GDM1 (cell line): ENCODE data around the gene RIMBP3C.
"Not testable (repeated sequence)": the region's sequence is repeated elsewhere in the genome, so short reads cannot be mapped to it uniquely, and the experiment has no call there.

Experiments
- DNase-seq: peaks from one replicate; lab custom pipeline; 2025; lab: John Stamatoyannopoulos, UW

The RIMBP3C gene, protein sequence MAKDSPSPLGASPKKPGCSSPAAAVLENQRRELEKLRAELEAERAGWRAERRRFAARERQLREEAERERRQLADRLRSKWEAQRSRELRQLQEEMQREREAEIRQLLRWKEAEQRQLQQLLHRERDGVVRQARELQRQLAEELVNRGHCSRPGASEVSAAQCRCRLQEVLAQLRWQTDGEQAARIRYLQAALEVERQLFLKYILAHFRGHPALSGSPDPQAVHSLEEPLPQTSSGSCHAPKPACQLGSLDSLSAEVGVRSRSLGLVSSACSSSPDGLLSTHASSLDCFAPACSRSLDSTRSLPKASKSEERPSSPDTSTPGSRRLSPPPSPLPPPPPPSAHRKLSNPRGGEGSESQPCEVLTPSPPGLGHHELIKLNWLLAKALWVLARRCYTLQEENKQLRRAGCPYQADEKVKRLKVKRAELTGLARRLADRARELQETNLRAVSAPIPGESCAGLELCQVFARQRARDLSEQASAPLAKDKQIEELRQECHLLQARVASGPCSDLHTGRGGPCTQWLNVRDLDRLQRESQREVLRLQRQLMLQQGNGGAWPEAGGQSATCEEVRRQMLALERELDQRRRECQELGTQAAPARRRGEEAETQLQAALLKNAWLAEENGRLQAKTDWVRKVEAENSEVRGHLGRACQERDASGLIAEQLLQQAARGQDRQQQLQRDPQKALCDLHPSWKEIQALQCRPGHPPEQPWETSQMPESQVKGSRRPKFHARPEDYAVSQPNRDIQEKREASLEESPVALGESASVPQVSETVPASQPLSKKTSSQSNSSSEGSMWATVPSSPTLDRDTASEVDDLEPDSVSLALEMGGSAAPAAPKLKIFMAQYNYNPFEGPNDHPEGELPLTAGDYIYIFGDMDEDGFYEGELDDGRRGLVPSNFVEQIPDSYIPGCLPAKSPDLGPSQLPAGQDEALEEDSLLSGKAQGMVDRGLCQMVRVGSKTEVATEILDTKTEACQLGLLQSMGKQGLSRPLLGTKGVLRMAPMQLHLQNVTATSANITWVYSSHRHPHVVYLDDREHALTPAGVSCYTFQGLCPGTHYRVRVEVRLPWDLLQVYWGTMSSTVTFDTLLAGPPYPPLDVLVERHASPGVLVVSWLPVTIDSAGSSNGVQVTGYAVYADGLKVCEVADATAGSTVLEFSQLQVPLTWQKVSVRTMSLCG (N-terminal part only)

DNA sequence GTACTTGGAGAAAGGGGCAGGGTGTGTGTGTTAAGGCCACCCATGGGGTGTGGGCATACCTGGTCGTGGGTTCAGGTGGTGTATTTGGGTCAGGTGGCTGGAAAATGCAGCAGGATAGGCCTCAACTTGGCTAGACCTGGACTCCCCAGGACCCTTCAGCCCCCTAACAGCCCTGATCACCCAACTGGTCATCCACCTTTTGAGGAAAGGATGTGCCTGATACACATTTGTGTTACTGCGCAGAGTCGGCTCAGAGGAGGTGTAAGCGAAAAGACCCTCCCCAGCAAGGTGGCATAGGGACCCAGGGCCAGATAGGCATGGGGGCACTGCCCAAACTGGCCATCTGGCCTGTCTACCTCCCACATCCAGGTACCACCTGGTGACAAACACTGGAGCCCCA, at the start of gene RIMBP3C:
Gene RIMBP3C, minus strand, starts transcription at position 101 of the 400 bp plus-strand sequence. CDS start 485 bp downstream, outside the sequence.
- DNase-seq = not testable (repeated sequence)

DNA sequence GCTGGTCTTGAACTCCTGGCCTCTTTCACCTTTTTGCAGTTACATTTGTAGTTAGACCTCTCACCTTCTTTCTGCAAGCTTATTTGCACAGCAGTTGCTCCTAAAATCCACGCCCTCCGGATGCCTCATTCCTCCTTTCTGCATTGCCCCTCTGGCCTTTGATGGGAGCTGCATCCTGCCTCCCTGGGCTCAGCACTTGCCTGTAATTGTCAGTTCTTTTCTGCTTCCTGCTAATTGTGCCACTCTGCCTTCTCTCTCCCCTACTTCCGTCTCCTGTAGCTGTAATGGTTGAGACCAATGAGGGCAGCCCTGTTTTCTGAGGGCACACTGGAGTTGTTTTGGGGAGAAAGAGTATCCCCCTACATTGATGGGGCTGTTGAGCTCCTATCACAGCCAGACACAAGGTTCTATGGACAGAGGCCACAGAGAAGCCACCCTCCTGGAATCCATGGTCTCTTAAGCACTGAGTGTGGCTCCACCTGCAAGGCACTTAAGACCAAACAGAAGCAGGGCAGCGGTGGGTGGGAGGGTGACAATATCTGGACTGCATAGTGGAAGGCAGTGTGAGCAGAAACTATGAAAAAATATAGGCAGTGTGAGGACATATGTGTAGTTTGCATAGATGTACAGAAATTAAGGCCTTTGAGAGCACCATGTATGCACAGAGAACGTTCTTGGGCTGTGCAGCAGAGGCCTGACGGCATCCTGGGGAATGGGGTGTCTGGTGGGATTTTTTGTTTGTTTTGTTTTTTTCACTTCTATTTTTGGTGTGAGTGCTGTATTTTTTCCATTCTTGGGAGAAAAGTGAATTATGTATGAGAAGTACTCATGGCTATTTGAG, 48.0 kb upstream of the RIMBP3C start:
- DNase-seq = no peak

DNA sequence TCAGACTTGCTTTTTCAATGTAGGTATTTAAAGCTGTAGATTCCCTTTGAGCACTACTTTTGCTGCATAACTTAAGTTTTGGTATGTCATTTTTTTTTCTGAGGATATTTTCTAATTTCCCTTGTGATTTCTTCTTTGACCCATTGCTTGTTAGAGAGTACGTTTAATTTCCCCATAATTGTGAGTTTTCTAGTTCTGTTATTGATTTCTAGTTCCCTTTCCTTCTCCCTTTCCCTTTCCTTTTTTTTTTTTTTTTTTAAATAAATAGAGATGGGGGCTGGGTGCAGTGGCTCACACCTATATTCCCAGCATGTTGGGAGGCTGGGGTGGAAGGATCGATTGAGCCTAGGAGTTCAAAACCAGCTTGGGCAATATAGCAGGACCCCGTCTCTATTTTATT, 47.0 kb upstream of the RIMBP3C start:
- DNase-seq = no peak

DNA sequence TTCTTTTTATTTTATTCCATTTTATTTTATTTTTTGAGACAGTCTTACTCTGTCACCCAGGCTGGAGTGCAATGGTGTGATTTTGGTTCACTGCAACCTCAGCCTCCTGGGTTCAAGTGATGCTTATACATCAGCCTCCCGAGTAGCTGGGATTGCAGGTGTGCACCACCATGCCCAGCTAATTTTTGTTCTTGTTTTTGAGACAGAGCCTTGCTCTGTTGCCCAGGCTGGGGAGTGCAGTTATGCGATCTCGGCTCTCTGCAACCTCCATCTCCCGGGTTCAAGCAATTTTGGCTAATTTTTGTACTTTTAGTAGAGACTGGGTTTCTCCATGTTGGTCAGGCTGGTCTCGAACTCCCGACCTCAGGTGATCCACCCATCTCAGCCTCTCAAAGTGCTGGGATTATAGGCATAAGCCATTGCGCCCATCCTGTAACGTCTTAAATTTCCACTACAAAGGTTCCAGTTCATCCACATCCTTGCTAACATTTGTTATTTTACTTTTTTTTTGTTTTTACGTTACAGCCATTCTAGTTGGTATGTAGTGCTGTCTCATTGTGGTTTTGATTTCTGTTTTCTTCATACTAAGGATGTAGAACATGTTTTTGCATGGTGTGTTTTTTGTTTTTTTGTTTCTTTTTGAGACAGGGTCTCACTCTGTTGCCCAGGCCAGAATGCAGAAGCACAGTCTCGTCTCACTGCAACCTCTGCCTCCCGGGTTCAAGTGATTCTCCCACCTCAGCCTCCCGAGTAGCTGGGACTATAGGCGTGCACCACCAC, 45.3 kb upstream of the RIMBP3C start:
- not testable (repeated sequence) for DNase-seq

DNA sequence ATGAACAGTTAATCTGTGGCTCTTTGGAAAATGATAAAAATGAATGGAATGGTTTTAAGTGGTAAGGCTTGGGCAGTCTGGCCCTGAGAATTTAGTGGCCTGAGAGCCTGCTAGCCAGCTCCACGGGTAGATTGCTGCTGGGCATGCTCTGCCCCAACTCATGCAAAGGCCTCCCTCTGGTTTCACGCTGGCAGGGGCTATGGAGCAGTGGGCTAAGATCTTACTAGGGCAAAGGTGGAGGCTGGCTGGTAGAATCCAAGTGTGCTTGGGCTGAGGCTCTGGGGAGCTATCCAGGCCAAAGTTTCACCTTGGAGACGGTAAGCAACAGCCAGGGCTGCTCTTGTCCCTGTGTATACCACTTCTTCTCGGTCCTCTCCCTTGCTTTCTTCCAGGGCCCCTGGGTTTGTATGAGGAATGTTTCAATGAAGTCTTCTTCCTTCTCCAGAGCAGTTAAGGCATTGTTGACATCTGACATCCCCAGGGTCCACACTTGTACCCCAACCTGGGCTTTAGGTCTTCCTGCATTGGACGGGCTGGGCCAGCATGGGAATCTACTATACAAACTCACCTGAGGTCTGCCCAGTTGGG, 43.7 kb upstream of the RIMBP3C start:
- DNase-seq = no peak

DNA sequence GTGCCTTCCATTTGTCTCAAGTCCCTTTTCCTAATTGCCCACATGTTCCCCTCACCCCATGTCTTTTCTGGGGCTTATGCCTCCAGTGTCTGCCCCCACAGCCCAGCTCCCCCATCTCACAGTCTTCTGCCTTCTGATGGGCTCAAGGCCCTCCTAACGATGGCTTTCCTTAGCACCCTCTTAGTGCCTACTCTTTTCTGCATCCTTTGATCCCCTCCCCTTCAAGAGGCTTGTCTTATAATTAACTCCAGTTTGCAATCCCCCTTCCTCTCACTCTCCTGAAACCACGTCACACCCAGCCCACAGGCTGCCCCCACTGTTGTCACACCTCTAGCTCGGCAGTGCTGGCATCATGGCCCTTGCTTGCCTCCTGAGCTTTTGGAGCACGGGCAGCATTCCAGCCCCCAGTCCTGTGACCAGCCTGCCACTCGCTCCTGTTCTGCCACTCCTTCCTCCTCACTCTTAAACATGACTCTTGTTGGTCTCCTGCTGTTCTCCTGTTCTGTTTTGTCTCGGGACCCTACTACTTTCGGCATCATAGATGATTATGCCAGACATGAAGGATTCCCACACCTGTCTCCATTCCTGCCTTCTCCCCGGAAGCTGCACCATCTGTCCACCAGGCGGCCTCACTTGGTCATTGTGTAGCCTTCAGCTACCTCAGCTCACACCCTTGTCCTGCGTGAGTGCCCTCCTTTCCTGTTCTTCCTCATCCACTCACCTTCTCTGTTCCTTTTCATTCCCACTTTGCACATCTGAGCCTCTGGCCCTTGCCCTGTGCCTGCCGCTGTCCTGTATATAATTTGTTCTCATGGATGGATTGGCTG, 42.4 kb upstream of the RIMBP3C start:
- no peak for DNase-seq

DNA sequence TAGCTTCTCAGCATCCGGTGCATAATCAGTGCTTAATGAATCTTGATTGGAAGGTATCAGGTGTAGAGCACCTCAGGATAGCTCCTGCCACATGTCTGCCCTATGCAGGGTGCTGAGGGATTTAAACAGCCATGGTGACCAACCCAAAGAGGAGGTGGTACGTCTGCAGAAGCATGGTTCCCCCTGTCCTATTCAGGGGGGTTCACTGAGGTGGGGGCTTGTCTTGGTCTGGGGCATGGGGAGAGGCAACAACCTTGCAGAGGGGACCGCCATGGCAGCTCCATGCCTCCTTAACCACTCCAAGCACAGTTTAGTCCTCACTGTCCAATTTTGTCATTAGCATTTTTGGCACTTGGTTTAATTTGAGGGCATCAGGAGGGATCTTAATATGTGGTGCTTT, 41.2 kb upstream of the RIMBP3C start:
- DNase-seq = no peak

DNA sequence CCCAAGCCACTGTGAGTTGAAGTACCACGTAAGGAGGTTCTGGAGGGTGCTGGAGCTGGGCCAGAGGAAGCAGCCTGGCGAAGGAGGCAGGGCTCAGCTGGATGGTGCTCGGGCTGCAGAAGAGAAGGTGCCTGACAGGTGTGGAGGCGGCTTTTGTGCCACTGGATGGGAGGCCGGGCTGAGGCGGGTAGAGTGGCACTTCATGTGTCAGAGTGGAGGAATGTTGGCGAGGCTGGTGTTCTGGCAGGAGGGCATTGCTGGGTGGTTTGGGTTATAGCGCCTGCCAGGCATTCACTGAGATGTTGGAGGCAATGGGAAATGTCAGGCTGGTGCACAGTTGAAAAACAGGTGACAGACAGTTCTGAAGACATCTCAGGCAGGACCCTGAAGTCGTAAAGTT, 40.4 kb upstream of the RIMBP3C start:
- no peak for DNase-seq

DNA sequence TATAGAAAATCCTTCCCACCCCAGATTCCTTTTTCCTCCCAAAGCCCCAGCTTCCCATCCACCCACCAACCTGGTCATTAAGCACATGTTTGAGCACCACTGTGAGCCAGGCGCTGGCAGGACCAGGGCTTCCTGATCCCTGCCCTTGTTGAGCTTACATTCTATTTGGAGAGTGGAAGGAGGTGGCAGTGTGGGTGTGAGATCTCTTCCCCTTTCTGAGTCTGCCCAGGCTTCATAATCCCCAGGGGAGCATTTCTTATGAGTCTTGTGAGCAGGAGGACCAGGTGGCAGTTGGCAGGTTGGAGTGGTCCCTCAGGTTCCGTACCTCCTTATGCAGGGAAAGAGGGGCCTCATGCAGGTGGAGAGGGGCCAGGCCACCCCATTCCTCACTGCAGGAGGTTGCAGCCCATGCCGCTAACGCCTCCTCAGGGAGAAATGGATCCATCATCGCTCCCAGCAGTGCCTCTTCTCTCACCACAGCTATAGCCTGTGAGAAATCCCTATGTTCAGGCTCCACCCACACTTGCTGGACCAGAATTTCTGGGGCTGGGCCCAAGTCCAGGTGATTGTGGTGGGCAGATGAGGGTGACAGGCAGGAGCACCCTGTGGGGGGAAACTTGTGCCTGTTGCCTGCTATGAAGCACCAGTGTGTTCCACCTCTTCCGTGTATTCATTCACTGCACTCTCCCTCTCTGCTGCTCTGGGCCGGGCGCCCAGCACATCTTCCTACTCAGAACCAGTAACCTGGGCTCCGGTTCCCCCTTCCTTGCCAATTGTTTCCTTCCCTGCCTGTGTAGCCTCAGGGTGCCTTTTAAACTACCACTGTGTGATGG, 39.8 kb upstream of the RIMBP3C start:
- no peak for DNase-seq

DNA sequence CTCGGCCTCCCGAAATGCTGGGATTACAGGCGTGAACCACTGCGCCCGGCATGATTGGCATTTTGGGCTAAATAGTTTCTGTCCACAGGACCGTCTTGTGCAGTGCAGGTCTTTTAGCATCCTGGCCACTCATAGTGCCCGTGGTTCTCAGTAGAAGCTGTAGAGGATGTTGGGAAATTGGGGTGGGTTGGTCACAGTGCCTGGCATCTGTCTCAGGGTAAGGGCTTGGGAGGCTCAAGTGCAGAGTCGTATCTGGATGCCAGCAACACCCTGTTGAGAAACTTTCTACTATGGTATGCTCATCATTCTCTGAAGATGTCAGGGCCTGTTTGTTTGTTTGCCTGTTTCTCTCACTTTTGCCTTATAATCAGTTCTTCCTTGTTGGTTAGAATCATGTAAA, 38.1 kb upstream of the RIMBP3C start:
- no peak for DNase-seq

DNA sequence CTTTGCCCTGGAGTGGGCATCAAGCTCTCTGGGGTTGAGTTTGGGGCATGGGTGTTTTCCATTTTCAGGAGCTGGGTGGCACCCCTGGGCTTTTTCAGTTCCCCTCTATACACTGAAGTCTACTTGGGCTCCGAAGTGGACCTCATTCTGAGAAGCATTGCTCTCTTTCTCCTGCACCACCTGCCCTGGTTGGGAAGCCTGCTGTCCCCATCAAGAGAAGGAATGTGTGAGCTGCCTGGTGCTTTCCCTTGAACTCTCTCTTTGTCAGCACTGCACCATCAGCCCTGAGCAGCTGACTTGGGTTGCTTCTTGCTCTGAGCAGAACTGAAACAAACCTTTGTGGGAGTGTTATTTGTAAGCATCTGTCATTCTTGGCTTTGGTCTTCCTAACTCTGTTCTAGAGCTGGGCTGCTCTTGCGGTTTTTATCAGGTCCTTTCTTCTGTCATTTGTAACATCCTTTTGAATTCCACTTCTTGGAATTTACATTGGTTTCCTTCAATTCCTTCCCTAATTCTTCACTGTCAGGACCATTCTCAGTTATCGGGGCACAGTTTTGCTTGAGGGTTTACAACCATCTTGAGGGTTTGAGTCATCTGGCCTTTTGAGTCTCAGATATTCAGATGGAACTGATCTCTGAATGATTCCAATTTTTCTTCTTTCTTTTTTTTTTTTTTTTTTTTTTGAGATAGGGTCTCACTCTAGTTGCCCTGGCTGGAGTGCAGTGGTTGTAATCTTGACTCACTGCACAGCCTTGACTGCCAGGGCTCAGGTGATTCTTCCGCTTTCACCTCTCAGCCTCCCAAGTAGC, 36.7 kb upstream of the RIMBP3C start:
- no peak for DNase-seq

DNA sequence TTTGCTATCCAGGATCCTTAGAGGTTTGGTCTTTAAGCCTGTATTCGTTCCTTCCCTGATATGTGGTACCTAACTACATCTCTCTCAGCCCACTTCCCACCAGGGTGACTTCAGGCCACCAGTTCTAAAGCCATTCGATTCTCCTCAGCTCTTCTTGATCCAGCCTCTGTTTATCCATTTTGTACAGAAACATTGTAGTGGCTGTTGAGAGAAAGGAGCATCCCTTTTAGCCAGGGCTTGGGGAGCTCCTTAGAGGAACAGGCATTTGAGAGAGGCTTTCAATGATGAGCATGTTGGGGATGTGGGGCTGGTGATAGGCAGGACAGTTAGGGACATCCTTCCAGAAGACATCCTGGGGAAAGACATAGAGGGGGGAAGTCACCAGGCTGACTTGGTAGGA, 34.1 kb upstream of the RIMBP3C start:
- no peak for DNase-seq

DNA sequence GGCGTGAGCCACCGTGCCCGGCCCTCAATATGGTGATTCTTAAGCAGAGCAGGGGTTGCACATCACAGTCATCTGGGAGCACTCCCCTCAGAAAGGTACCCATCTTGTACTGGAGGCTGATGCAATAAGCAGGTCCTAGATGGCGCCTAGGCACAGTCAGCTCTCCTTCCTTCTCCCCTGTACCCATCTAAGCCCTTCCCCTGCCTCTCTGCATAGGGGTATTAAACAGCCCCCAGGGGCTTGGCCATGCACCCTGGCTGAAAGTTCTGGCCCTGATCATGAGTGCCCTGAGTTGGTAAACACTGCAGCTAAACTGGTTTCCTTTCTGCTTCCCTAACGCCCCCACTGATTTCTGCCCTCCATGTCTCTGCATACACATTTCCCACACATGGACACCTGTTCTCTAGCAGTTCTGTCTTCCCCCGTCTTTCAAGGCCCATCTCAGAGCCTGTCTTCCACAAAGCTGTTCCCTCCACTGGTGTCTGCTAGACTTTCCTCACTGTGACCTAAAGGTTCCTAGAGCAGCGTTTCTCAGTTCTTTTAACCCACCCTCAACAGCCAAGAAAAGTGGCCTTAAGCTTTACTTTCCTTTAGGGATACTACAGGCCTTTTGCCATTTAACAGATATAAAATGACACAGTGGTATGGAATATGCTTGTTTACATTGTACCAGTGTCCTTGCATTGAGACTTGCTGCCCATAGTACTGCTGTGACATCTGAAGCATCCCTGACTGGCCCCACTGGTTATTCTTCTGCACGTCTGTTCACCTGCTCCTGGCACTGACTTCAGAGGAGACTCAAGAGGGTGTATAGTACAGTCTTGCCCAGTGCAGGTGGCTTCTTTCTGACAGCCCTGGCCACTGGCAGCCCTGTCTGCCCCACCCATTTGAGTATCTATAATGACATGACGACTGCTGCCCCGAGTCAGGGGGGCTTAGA, 31.8 kb upstream of the RIMBP3C start:
- no peak for DNase-seq

DNA sequence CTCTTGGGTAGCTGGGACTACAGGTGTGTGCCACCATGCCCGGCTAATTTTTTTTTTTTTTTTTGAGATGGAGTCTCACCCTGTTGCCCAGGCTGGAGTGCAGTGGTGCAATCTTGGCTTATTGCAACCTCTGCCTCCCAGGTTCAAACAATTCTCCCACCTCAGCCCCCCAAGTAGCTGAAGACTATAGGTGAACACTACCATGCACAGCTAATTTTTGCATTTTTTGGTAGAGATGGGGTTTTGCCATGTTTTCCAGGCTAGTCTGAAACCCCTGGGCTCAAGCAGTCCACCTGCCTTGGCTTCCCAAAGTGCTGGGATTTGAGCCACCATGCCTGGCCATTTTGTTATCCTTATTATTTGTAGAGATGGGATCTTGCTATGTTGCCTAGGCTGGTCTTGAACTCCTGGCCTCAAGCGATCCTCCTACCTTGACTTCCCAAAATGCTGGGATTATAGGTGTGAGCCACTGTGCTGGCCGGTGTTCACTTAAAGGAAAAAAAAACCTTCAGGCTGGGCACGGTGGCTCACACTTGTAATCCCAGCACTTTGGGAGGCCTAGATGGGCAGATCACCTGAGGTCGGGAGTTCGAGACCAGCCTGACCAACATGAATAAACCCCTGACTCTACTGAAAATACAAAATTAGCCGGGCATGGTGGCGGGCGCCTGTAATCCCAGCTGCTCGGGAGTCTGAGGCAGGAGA, 29.9 kb upstream of the RIMBP3C start:
- not testable (repeated sequence) for DNase-seq

DNA sequence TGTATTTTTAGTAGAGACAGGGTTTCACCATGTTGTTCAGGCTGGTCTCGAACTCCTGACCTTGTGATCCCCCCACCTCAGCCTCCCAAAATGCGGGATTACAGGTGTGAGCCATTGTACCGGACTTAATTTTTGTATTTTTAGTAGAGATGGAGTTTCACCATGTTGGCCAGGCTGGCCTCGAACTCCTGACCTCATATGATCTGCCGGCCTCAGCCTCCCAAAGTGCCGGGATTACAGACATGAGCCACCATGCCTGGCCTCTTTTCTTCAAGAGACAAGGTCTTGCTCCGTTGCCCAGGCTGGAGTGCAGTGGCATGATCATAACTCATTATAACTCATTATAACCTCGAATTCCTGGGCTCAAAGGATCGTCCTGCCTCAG, 29.4 kb upstream of the RIMBP3C start:
- DNase-seq = not testable (repeated sequence)

DNA sequence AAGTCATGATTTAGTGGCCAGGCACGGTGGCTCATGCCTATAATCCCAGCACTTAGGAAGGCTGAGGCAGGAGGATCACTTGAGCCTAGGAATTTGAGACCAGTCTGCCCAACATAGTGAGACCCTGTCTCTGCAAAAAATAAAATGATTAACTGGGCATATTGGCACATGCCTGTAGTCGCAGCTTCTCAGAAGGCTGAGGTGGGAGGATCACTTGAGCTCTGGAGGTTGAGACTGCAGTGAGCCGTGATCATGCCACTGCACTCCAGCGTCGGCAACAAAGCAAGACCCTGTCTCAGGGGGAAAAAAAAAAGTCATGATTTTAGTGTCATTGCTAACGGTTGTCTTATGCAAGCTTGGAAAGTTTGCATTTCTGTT, 28.2 kb upstream of the RIMBP3C start:
- no peak for DNase-seq
